B cell (primary cell): ENCODE results near the gene NPC2. TPM values are rescaled to one million over a fixed set of nuclear protein-coding genes. Genes with fewer than 3 reads are reported as not detected.

ENCODE experiments used
- ATAC-seq: fragments of 200-7000 bp; cut with Tn5 transposase; one replicate; pipeline ENCODE4 v1.10.0; 2021; ENCODE audit warnings: low read depth, mild to moderate bottlenecking, moderate number of reproducible peaks, moderate library complexity
- CTCF ChIA-PET: fragments of 350-600 bp; sonication (Branson Sonifier 250); formaldehyde crosslinking; loops from one replicate; lab custom pipeline; 2021; ENCODE audit warnings: antibody characterized with exemption, inconsistent platforms; lab: Charles Lee
- POLR2A ChIA-PET: fragments of 350-600 bp; sonication (Branson Sonifier 250); formaldehyde crosslinking; loops from one replicate; lab custom pipeline; 2021; ENCODE audit warnings: antibody characterized with exemption; lab: Charles Lee
- DNase-seq: peaks from one replicate; pipeline ENCODE4 v3.0.0; 2013
- H2AFZ ChIP-seq: 2 replicates; pipeline ENCODE4 v1.6.1; 2012; ENCODE audit warnings: mild to moderate bottlenecking, low read depth, low read length; ENCODE audit not compliant: insufficient read depth, poor library complexity, severe bottlenecking
- H3K27ac ChIP-seq, 2 donors: 1 replicate in 1 of 2; 2 replicates in 1 of 2; pipeline ENCODE4 v1.5.1; 2012 to 2013; ENCODE audit warnings: low read length in 2 of 2, mild to moderate bottlenecking in 2 of 2, moderate library complexity in 1 of 2
- H3K27me3 ChIP-seq, 4 experiments: fragments of 200-600 bp in 1 of 4; sonication (generic) in 1 of 4; replicated peaks in 1 of 4; 1 replicate in 2 of 4; 2 replicates in 2 of 4; pipeline versions ENCODE4 v1.6.1 to v1.7.0; 2013 to 2016; ENCODE audit warnings: low read length in 3 of 4, mild to moderate bottlenecking in 2 of 4, mixed read lengths in 1 of 4, moderate library complexity in 1 of 4; ENCODE audit not compliant: insufficient read depth in 4 of 4, control insufficient read depth in 3 of 4; ENCODE audit errors: control extremely low read depth in 1 of 4
- H3K36me3 ChIP-seq, 2 experiments: replicated peaks in 1 of 2; 1 replicate in 1 of 2; 2 replicates in 1 of 2; pipeline versions ENCODE4 v1.6.1 to v1.7.1; 2013; ENCODE audit warnings: low read length in 1 of 2; ENCODE audit not compliant: insufficient read depth in 2 of 2, control insufficient read depth in 1 of 2; ENCODE audit errors: control extremely low read depth in 1 of 2, extremely low read depth in 1 of 2
- H3K4me1 ChIP-seq, 2 donors: fragments of 200-600 bp in 1 of 2; sonication (generic) in 1 of 2; 1 replicate in 1 of 2; 2 replicates in 1 of 2; pipeline versions ENCODE4 v1.5.1 to v1.6.1; 2013 to 2017; ENCODE audit warnings: low read length in 2 of 2; ENCODE audit not compliant: control insufficient read depth in 2 of 2, insufficient read depth in 2 of 2
- H3K4me2 ChIP-seq: replicated peaks from 2 replicates; pipeline ENCODE3; 2012; ENCODE audit warnings: mild to moderate bottlenecking, low read depth, low read length; ENCODE audit not compliant: poor library complexity, severe bottlenecking
- H3K4me3 ChIP-seq, 5 experiments: fragments of 200-600 bp in 1 of 5; sonication (generic) in 1 of 5; 1 replicate in 3 of 5; 2 replicates in 2 of 5; pipeline versions ENCODE4 v1.5.1 to v1.7.0; 2011 to 2016; ENCODE audit warnings: low read length in 4 of 5, mild to moderate bottlenecking in 4 of 5, low read depth in 2 of 5, control low read depth in 1 of 5, moderate library complexity in 1 of 5; ENCODE audit not compliant: insufficient read depth in 1 of 5; ENCODE audit errors: control extremely low read depth in 1 of 5, extremely low read depth in 1 of 5
- H3K79me2 ChIP-seq: fragments of 200-600 bp; sonication (generic); one replicate; pipeline ENCODE4 v1.6.0; 2016; ENCODE audit warnings: low read length; ENCODE audit not compliant: control insufficient read depth, insufficient read depth
- H3K9ac ChIP-seq: fragments of 200-600 bp; sonication (generic); 2 replicates; pipeline ENCODE4 v1.6.1; 2017; ENCODE audit warnings: mild to moderate bottlenecking, low read length, moderate library complexity
- H3K9me3 ChIP-seq, 3 donors: one replicate each; pipeline versions ENCODE4 v1.6.1 to v1.7.1; 2013; ENCODE audit warnings: low read length in 2 of 3; ENCODE audit not compliant: control insufficient read depth in 2 of 3, insufficient read depth in 1 of 3; ENCODE audit errors: control extremely low read depth in 1 of 3
- H4K20me1 ChIP-seq: 2 replicates; pipeline ENCODE4 v1.6.0; 2012; ENCODE audit warnings: mild to moderate bottlenecking, low read length; ENCODE audit not compliant: insufficient read depth, control insufficient read depth, poor library complexity, severe bottlenecking
- H3K27ac Mint-ChIP-seq: one replicate; pipeline ENCODE4 v1.8.0; 2021; ENCODE audit warnings: mixed read lengths
- H3K27me3 Mint-ChIP-seq: one replicate; pipeline ENCODE4 v1.8.0; 2021; ENCODE audit warnings: mixed read lengths
- H3K4me1 Mint-ChIP-seq: one replicate; pipeline ENCODE4 v1.8.0; 2021; ENCODE audit warnings: mixed read lengths
- H3K4me3 Mint-ChIP-seq: one replicate; pipeline ENCODE4 v1.8.0; 2021; ENCODE audit warnings: mixed read lengths
- H3K9me3 Mint-ChIP-seq: one replicate; pipeline ENCODE4 v1.8.0; 2022; ENCODE audit warnings: mixed read lengths; ENCODE audit not compliant: insufficient read depth
- CTCF ChIP-seq: fragments of 200-600 bp; IDR thresholded peaks from one replicate; pipeline ENCODE4 v1.8.0; 2022; ENCODE audit warnings: antibody characterized with exemption, mild to moderate bottlenecking
- EZH2 ChIP-seq: IDR thresholded peaks from 2 replicates; pipeline ENCODE4 v1.6.1; 2012; ENCODE audit warnings: borderline replicate concordance, low read depth, mild to moderate bottlenecking, moderate library complexity, low read length; ENCODE audit not compliant: insufficient read depth, poor library complexity, severe bottlenecking
- whole genome bisulfite sequencing: methylation state at CpG from one replicate; pipeline ENCODE4 v1.1.5; 2013; ENCODE audit warnings: missing lambda C conversion rate; ENCODE audit not compliant: insufficient coverage; 5-methylcytosine and 5-hydroxymethylcytosine counted together
- intact Hi-C: fragments of 100-400 bp; cut with micrococcal nuclease; formaldehyde crosslinking; loops from one replicate; pipeline ENCODE4 v1.10.0; 2022
- polyA plus RNA-seq: library from polyadenylated mRNA; depleted of rRNA; stranded (reverse); fragments of >200 nt; gene quantifications from 2 replicates; pipeline ENCODE4 v1.2.3, GENCODE V29; 2012
- total RNA-seq, 2 donors: library from RNA; stranded (reverse); fragments of 120-200 nt in 1 of 2; gene quantifications; 1 replicate in 1 of 2; 2 replicates in 1 of 2; pipeline versions ENCODE4 v1.2.3 to v1.2.4, GENCODE V29; 2013 to 2022

The NPC2 gene
- total and polyA plus RNA-seq, 2 donors (not counting 1 experiment from before 2014, with no cell fraction given) = 93.8 to 154 TPM

GRCh38 chr14:74528406-74528805 lies 35.3 kb upstream of the NPC2 start:
- DNase-seq (no peak), ATAC-seq (no peak)
- 98% methylated on average over 14 of the region's 14 CpGs for WGBS
- Histone ChIP-seq H3K9ac (no peak overlapping the region), H3K36me3 (no peaks in the 10 kb centered on the region), H3K4me3 (no peak overlapping the region), H3K79me2 (no peaks in the 10 kb centered on the region), H2AFZ (no peak overlapping the region), H4K20me1 (no peaks in the 10 kb centered on the region), H3K9me3 (no peaks in the 10 kb centered on the region), H3K4me1 (peaks cover 7 to 10% of the 10 kb centered on the region in 2 donors), H3K27ac (no peak overlapping the region), H3K27me3 (no peaks in the 10 kb centered on the region), H3K4me2 (no peak overlapping the region)
- H3K27ac Mint-ChIP-seq = no peak overlapping the region
- H3K9me3 Mint-ChIP-seq = no peaks in the 10 kb centered on the region
- POLR2A ChIA-PET = no interaction called here
- TF ChIP-seq EZH2 (no peak), CTCF (no peak)
- H3K4me1 Mint-ChIP-seq = peaks cover 15% of the 10 kb centered on the region
- CTCF ChIA-PET = no interaction called here
- intact Hi-C loops = no loop called here
- peaks cover 8% of the 10 kb centered on the region for H3K27me3 Mint-ChIP-seq
- H3K4me3 Mint-ChIP-seq = no peak overlapping the region

DNA sequence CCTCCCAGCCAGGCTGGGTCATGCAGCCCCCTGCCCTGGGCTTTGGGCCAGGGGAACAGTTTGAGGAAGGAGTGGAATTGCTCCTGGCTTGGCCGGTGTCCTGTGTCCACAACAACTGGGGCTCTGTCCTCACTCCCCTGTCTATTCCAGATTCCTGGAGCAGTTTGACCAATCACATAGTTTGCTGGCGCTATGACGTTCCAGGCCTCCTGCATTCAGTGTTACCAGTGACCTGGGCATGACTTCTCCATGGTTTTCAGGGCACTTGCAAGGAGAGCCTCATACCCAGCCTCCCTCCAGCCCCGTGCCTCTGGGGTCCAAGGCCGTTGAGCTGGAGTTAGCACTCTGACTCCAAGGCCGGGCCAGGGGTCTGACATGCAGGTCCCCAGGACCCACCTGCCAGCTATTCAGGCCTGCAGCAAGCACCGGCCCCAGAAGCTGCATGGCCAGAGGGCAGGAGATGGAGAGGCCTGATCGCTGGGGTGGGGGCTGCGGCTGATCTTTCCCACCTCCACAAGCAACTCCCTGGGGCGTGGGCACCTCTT lies 34.7 kb upstream of the NPC2 start:
- H3K27me3 ChIP-seq = no peaks in the 10 kb centered on the region
- Mint-ChIP-seq H3K4me1 (peaks cover 15% of the 10 kb centered on the region), H3K27me3 (peaks cover 12% of the 10 kb centered on the region), H3K27ac (no peak overlapping the region), H3K9me3 (no peaks in the 10 kb centered on the region), H3K4me3 (no peak overlapping the region)
- intact Hi-C loops = no loop called here
- WGBS = 93% methylated on average over 6 of the region's 10 CpGs
- peaks cover 7 to 10% of the 10 kb centered on the region in 2 donors for H3K4me1 ChIP-seq
- H3K27ac ChIP-seq = no peak overlapping the region
- H4K20me1 ChIP-seq = no peaks in the 10 kb centered on the region
- H3K36me3 ChIP-seq = no peaks in the 10 kb centered on the region
- H3K4me2 ChIP-seq = no peak overlapping the region
- H3K4me3 ChIP-seq = no peak overlapping the region
- DNase-seq = no peak
- no peaks in the 10 kb centered on the region for H3K79me2 ChIP-seq
- no peaks in the 10 kb centered on the region for H3K9me3 ChIP-seq
- H2AFZ ChIP-seq = no peak overlapping the region
- no peak for ATAC-seq
- POLR2A ChIA-PET = no interaction called here
- CTCF ChIA-PET = no interaction called here
- no peak for TF ChIP-seq CTCF
- no peak for TF ChIP-seq EZH2
- H3K9ac ChIP-seq = no peak overlapping the region
